Measurements from ENCODE around the gene TADA1. TPM values are rescaled to one million over a fixed set of nuclear protein-coding genes. Genes with fewer than 3 reads are reported as not detected.

TADA1 gene
- total RNA-seq, 1 donor from 2014 or later = 11.7 TPM

DNA sequence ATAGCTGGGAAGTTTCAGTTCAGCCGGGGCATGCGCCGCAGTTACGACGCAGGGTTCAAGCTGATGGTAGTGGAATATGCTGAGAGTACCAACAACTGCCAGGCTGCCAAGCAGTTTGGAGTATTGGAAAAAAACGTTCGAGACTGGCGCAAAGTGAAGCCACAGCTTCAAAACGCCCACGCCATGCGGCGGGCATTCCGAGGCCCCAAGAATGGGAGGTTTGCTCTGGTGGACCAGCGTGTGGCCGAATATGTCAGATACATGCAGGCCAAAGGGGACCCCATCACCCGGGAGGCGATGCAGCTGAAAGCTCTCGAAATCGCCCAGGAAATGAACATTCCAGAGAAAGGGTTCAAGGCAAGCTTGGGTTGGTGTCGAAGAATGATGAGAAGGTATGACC lies 26.9 kb downstream of the TADA1 start:
- H3K36me3 Mint-ChIP-seq (ENCODE audit: low read depth, unreplicated experiment) = peaks cover 67% of the 10 kb centered on the region
- no peaks in the 10 kb centered on the region for H3K9me3 Mint-ChIP-seq (ENCODE audit: unreplicated experiment)
- no peak for DNase-seq (ENCODE audit: low spot score)
- H3K4me3 Mint-ChIP-seq (ENCODE audit: unreplicated experiment) = peak overlapping the region; percentile 31
- TF ChIP-seq, protein P1, sequence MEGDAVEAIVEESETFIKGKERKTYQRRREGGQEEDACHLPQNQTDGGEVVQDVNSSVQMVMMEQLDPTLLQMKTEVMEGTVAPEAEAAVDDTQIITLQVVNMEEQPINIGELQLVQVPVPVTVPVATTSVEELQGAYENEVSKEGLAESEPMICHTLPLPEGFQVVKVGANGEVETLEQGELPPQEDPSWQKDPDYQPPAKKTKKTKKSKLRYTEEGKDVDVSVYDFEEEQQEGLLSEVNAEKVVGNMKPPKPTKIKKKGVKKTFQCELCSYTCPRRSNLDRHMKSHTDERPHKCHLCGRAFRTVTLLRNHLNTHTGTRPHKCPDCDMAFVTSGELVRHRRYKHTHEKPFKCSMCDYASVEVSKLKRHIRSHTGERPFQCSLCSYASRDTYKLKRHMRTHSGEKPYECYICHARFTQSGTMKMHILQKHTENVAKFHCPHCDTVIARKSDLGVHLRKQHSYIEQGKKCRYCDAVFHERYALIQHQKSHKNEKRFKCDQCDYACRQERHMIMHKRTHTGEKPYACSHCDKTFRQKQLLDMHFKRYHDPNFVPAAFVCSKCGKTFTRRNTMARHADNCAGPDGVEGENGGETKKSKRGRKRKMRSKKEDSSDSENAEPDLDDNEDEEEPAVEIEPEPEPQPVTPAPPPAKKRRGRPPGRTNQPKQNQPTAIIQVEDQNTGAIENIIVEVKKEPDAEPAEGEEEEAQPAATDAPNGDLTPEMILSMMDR (IDR thresholded peaks at IDR 0.05; ENCODE audit: unreplicated experiment) = no peak
- no peaks in the 10 kb centered on the region for H3K27me3 Mint-ChIP-seq (ENCODE audit: unreplicated experiment)
- H3K4me1 Mint-ChIP-seq (ENCODE audit: unreplicated experiment) = peaks cover 13% of the 10 kb centered on the region
- H3K27ac Mint-ChIP-seq (ENCODE audit: unreplicated experiment) = no peak overlapping the region

DNA sequence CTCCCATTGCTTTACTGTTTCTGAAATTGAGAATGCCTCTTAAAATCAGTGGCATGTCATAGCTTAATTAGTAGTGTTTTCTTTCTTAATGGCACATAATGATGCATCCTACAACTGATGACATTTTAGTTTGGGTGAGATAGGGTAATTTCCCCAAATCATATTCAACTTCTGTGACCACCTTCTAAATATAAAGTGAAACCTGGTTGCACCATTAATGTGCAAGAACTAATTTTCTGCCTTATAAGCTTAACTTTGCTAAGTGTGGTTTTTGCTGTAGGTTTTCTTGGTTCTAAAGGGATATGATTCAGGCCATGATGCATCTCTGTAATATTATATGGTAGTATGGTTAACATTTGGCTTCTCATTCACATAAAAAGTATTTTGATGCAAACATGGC lies 27.9 kb downstream of the TADA1 start:
- Mint-ChIP-seq H3K27me3 (ENCODE audit: unreplicated experiment) (no peaks in the 10 kb centered on the region), H3K4me1 (ENCODE audit: unreplicated experiment) (peaks cover 22% of the 10 kb centered on the region), H3K9me3 (ENCODE audit: unreplicated experiment) (no peaks in the 10 kb centered on the region), H3K36me3 (ENCODE audit: low read depth, unreplicated experiment) (peaks cover 66% of the 10 kb centered on the region), H3K27ac (ENCODE audit: unreplicated experiment) (no peak overlapping the region), H3K4me3 (ENCODE audit: unreplicated experiment) (no peak overlapping the region)
- TF ChIP-seq, protein P1 (IDR thresholded peaks at IDR 0.05; ENCODE audit: unreplicated experiment) = no peak
- no peak for DNase-seq (ENCODE audit: low spot score)

DNA sequence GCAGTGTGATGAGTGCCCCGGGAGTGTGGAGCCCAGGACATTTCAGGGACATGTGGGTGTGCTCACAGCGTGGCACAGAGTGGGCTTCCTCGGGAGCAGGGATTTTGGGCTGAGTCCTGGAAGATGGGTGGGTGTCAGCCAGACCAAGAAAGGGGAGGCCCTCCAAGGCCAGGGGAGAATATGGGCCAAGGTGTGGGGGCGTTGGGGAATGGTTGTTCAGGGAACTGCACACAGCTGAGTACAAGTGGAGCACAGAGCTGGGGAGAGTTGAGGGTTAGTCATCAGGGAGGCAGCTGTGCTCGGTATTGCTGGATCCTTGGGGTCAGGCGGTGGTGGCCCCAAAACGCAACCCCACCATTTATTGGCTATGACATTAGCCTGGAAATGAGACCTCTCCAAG lies 31.3 kb downstream of the TADA1 start:
- Mint-ChIP-seq H3K27me3 (ENCODE audit: unreplicated experiment) (peaks cover 9% of the 10 kb centered on the region), H3K36me3 (ENCODE audit: low read depth, unreplicated experiment) (peaks cover 60% of the 10 kb centered on the region), H3K27ac (ENCODE audit: unreplicated experiment) (peak overlapping the region; percentile 16), H3K4me1 (ENCODE audit: unreplicated experiment) (peaks cover 43% of the 10 kb centered on the region), H3K9me3 (ENCODE audit: unreplicated experiment) (no peaks in the 10 kb centered on the region), H3K4me3 (ENCODE audit: unreplicated experiment) (peak overlapping the region; percentile 72)
- TF ChIP-seq, protein P1 (IDR thresholded peaks at IDR 0.05; ENCODE audit: unreplicated experiment) = no peak
- DNase-seq (ENCODE audit: low spot score) = no peak

DNA sequence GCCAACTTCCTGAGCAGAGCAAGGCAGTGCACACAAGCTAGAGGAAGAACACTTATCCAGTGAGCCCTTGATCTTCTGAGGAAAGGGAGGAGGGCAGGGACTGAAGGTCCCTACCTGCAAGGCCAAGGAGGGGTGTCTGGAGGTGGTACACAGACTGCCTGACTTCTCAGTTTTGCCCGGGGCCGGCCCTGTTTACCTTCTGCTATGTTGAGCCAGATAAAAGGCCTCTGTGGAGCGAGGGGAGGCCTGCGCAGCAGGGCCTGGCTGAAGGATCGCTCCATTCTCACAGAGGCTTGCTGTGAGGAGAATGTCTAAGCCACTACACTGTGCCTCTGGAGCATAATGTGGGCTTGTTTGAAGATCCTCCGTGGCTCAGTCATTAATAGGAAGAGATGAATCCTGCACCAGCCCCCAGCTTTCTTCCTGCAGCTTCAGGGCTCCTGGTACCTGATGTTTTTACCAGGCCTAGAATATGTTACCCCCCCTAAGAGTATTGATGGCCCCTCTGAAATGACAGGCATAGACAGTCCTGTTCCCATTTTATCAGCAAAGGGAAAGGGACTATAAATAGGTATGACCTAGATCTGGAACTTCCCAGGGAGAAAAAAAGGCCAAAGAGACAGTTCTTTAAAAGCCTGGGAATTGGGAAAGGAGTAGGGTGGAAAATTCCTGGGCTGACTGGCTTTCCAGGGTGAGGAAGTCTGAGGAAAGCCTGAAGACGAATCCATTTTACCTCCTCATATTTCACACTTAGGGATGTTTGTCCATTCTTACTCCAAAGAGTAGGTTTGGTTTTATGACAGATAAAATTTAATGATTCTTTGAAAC lies 32.1 kb downstream of the TADA1 start:
- Mint-ChIP-seq H3K27me3 (ENCODE audit: unreplicated experiment) (peaks cover 9% of the 10 kb centered on the region), H3K4me1 (ENCODE audit: unreplicated experiment) (peaks cover 44% of the 10 kb centered on the region), H3K4me3 (ENCODE audit: unreplicated experiment) (no peak overlapping the region), H3K36me3 (ENCODE audit: low read depth, unreplicated experiment) (peaks cover 54% of the 10 kb centered on the region), H3K9me3 (ENCODE audit: unreplicated experiment) (no peaks in the 10 kb centered on the region), H3K27ac (ENCODE audit: unreplicated experiment) (peak overlapping the region; percentile 8)
- no peak for DNase-seq (ENCODE audit: low spot score)
- TF ChIP-seq, protein P1 (IDR thresholded peaks at IDR 0.05; ENCODE audit: unreplicated experiment) = no peak

DNA sequence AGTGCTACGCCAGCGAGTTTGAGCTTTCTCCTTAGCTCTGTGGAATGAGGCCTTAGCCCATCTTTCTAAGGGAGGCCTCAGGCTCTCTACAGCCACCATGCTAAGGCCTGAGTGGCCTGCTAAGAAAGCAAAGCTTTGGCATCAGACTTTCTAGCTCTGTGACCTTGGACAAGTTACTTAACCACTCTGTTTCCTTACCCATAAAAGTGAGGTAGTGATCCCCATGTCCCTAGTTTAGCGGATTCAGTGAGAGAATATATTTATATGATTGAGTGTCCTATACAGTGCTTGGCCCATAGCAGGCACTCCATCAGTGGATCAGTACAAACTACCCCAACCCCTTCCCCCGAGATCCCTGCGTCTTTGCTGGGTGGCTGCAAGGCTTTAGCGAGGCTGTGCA lies 32.7 kb downstream of the TADA1 start:
- Mint-ChIP-seq H3K9me3 (ENCODE audit: unreplicated experiment) (no peaks in the 10 kb centered on the region), H3K27ac (ENCODE audit: unreplicated experiment) (no peak overlapping the region), H3K4me3 (ENCODE audit: unreplicated experiment) (no peak overlapping the region), H3K27me3 (ENCODE audit: unreplicated experiment) (peaks cover 11% of the 10 kb centered on the region), H3K36me3 (ENCODE audit: low read depth, unreplicated experiment) (peaks cover 50% of the 10 kb centered on the region), H3K4me1 (ENCODE audit: unreplicated experiment) (peaks cover 51% of the 10 kb centered on the region)
- TF ChIP-seq, protein P1 (IDR thresholded peaks at IDR 0.05; ENCODE audit: unreplicated experiment) = no peak
- DNase-seq (ENCODE audit: low spot score) = no peak
